GM19025 (cell line): ENCODE results near the gene SLX4IP.
"Not testable (repeated sequence)": the region's sequence is repeated elsewhere in the genome, so short reads cannot be mapped to it uniquely, and the experiment has no call there.

ENCODE experiments used
- ATAC-seq: cut with Tn5 transposase; IDR thresholded peaks from one replicate; pipeline ENCODE4 v1.9.1; 2021; ENCODE audit warnings: mild to moderate bottlenecking, low read depth, moderate library complexity; ENCODE audit not compliant: unreplicated experiment

The SLX4IP gene

GRCh38 chr20:10591946-10592521 is 156.9 kb downstream of the SLX4IP start:
- ATAC-seq: no peak

GRCh38 chr20:10594296-10594868 is 159.3 kb downstream of the SLX4IP start:
- ATAC-seq: no peak

DNA sequence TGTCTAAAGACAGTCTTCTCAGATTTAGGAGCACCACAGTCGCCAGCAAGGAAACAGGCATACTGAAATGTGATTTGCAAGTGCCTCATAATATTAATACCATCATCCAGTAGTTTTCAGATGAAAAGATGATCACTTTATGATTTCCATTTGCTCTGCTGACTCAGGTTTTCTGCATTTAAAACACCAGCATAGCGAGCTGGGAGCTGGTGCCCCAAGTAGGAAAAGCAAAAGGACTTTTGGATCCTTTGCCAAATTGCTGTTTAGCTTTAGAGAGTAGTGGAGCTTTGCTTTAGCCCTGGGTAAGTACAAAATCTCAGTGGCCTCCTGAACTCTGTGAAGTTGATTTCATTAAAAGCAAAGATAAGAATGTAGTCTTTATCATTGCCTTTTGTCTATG is 160.2 kb downstream of the SLX4IP start:
- no peak for ATAC-seq

DNA sequence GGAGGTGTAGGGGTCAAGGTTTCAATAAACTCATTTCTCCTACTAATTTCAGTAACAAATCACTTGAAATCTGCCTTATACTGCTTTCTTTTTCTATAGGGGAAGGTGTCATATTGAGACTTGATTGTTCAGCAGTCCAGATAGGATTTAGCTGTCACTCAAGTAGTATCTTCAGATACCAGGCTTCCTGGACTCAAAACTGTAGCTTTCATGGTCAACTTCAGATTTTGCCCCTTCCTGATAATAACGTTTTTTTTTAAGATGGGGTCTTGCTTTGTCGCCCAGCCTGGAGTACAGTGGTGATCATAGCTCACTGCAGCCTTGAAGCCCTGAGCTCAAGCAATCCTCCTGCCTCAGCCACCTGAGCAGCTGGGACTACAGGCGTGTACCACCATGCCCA is 160.9 kb downstream of the SLX4IP start:
- no peak for ATAC-seq

- ATAC-seq: no peak
Observed at GRCh38 chr20:10596710-10597121, 161.6 kb downstream of the SLX4IP start.

DNA sequence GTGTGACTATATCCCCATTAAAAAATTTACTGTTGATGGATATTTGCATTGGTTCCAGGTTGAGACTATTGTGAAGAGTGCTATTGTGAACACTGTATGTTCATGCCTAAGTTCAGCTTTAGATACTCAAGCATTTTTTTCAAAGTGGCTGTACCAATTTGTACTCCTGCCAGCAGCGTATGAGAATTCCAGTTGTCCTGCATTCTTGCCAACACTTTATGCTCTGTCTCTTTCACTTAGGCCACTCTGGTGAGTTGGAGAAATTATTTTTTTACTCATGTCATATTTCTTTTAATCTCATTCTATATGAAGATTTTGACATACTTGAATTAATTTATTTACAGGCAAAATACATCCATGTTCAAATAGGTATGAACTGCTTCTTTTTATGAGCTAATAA is 162.5 kb downstream of the SLX4IP start:
- ATAC-seq: no peak

DNA sequence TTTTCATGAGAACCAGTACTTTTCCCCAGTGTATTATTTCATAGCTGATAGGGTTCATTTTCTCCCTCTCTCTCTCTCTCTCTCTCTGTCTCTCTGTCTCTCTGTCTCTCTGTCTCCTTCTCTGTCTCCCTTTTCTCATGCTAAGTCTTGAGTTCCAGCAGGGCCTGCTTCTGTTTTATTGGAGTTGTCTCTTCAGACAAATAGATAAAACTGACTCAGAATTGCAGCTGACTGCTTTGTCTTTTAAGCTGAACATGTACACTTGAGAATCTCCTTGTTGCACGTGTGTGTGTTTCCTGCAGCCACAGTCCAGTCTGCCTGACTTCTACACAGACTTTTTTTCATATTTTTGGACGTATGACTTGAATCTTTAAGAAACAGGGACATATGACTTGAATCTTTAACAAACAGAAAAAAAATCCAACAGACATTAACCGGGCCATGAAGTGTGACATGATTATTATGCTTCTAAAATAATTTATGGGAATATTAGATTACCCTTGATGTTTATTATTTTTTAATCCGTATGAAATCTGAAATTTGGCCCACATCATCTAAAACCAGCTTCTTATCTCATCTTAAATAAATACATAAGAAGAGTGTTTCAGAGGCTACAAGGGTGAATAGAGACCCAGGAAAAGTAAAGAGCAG is 167.2 kb downstream of the SLX4IP start:
- no peak for ATAC-seq

DNA sequence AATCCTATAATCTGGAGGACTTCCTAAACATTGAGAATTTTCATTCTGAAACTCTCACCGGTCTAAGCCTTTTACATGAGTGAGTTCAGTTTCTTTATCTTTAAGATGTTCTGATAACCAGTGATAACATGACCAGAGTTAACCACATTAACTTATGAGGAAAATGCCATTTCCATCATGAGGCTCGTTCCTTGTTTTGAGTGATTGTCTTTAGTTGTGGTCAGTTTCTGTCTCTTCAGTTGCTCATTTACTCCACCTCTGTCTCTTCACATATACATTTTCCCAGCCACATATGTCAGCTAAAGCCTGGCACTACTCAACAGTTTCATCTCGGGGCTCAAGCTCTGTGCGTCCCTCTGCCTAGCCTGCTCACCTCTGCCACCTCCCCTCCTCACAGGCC is 168.3 kb downstream of the SLX4IP start:
- no peak for ATAC-seq

DNA sequence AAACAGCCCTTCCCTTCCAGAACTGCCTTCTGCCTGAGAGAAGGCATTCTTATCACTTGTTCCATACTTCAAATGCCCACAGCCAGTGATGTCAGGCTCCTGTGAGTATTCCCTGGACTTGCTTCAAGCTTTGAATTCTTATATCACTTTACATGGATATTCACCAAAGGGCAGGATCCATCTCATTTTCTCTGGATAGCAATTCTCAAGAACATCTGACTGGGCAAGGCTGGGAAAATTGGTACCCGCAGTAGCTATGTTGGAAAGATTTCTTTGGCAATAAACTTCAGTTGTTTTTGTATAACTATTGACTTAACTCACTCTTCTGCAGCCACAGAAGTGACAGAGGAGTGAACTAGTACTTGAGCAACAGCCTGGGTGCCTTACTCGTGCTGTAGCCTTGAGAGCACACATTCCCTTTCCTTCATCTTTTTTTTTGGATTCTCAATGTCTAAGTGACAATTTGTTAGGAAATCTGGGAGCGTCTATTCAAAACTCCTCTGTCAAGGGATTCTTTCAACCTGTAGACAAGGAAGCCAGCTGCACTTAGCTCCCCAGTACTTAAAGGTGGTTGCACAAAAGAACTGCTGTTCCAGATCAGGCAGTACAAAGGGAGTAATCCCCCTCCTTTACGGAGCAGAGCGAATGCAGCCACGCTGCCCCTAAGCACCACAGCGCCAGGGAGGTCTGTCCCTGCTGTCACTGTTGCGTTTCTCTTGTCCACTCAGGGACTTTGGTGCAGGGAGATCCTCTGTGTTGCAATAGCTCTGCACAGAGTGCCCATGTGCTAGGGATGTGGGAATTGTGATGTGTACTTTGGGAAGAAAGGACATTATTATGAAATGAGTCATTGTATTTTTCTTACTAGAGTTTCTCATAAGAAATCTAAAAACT is 169.1 kb downstream of the SLX4IP start:
- no peak for ATAC-seq

GRCh38 chr20:10604865-10605440 is 169.8 kb downstream of the SLX4IP start:
- ATAC-seq: no peak

DNA sequence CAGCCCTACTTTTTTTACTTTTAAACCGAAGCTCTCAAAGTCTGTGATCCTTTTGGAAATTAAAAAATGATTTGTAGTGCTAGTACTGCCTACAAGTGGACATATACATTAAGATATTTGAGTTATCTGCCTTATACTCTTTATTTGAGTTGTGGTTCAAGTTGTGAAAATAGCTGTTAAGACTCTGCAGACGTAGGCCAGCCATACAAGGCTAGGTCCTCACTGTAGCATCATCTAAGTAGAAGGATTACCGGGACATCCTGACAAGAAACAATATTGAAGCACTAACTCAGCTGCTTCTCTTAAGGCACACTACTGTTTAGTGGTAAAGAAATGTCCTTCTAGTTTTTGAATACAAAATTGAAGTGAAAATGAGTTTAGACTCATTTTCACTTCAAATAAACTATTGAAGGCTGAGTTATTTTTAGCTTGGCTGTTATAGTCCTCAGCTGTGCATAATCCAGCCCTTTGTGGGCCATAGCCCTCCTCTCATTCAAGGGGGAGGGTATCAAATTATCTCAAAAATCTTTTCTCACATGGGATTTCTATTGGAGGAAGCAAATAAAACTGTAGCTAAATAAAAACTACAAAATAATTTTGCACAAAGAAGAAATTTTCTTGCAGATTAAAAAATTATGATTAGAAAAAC is 170.6 kb downstream of the SLX4IP start:
- ATAC-seq: no peak

DNA sequence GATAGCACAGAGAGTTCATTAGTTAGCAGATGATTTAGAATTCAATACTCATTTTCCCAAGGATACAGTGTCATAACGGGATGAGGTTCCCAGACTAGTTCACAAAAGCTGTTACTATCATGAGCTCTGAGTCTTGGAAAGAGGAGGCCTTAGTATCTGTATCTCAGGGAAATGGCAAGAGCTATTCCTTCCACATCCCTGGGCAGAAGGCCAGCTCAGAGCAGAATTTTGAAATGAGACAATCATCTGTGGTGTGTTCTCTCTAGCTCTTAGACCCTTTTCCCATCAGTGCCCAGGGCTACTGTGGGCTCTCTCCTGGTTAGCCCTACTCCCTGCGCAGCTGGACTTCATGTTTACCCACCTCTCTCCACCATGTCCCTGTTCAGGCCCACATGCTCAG is 174.2 kb downstream of the SLX4IP start:
- ATAC-seq: no peak

GRCh38 chr20:10609770-10610169 is 174.7 kb downstream of the SLX4IP start:
- no peak for ATAC-seq

- ATAC-seq: no peak
Observed at GRCh38 chr20:10610251-10610650, 175.1 kb downstream of the SLX4IP start.

GRCh38 chr20:10611357-10611756 is 176.3 kb downstream of the SLX4IP start:
- no peak for ATAC-seq

- ATAC-seq: not testable (repeated sequence)
Observed at GRCh38 chr20:10613426-10613825, 178.3 kb downstream of the SLX4IP start.

DNA sequence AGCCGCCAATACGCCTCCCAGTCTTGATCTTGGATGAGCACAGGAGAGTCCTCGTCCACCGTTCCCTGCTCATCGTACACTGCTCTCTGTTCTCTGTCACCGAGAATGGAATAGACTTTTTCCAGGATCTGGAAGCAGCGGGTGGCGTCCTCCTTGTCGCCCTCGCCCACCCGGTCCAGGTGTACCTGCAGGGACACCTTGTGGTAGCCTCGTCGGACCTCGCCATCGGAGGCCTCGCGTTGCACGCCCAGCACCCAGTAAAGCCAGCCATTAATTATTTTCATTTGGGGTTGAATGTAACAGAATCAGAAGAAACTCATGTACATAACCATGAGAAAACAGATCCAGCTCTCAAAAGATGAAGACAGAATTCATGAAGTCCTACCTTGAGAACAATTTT is 178.8 kb downstream of the SLX4IP start:
- no peak for ATAC-seq

DNA sequence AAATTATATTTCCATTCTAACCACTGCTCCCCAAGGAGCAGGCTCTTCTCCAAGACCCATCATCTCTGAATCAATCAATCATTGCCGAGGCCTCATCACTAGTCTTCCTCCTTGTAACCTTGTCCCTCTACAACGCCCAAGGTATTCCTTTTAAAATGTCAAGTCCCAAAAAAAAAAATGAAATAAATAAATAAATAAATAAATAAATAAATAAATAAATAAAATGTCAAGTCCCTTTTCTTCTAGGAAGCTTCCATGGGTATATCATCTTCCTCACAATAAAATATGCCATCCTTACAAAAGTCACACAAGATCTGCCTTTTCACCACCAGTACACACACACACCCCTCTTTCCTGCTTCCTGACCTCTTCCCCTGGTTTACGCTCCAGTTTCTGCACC is 181.1 kb downstream of the SLX4IP start:
- ATAC-seq: no peak

DNA sequence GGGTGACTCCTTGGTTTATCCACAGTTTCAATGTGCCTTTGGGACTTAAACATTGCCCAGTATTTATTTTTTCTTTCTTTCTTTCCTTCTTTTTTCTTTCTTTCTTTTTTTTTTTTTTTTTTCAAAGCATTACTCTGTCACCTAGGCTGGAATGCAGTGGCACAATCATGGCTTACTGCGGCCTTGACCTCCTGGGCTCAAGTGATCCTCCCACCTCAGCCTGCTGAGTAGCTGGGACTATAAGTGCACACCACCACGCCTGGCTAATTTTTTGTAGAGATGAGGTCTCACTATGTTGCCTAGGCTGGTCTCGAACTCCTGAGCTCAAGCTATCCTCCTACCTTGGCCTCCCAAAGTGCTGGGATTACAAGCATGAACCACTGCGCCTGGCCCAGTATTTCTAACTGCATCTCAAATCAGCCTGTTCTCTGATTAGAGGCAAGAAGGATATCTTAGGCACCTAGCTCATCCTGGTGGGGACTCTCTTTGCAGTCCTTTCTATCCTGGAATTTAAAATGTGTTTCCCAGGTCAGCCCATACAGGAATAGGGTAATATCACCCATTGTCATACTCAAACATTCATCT is 182.5 kb downstream of the SLX4IP start:
- ATAC-seq: not testable (repeated sequence)

- ATAC-seq: no peak
Observed at GRCh38 chr20:10618611-10619245, 183.6 kb downstream of the SLX4IP start.
